ENCODE results near the gene PPP1R1C. TPM values are rescaled to one million over a fixed set of nuclear protein-coding genes. Genes with fewer than 3 reads are reported as not detected.

PPP1R1C gene
- total RNA-seq, 1 donor from 2014 or later = 2.9 TPM

DNA sequence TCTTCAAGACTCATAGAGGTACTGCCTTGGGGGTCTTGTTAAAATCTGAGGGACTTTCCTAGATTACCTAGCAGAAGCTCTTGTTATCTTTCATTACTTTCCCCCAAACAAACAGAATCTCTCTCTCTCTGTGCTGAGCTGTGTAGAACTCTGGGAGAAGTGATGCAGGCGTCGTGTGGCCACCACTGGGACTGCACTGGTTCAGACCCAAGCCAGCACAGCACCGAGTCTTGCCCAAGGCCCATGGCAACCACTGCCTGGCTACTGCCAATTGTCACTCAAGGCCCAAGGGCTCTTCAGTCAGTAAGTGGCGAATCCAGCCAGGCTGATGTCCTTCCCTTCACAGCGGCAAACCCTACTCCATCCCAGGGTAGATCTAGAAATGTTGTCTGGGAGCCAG, 28.6 kb downstream of the PPP1R1C start:
- TF ChIP-seq, protein P1, sequence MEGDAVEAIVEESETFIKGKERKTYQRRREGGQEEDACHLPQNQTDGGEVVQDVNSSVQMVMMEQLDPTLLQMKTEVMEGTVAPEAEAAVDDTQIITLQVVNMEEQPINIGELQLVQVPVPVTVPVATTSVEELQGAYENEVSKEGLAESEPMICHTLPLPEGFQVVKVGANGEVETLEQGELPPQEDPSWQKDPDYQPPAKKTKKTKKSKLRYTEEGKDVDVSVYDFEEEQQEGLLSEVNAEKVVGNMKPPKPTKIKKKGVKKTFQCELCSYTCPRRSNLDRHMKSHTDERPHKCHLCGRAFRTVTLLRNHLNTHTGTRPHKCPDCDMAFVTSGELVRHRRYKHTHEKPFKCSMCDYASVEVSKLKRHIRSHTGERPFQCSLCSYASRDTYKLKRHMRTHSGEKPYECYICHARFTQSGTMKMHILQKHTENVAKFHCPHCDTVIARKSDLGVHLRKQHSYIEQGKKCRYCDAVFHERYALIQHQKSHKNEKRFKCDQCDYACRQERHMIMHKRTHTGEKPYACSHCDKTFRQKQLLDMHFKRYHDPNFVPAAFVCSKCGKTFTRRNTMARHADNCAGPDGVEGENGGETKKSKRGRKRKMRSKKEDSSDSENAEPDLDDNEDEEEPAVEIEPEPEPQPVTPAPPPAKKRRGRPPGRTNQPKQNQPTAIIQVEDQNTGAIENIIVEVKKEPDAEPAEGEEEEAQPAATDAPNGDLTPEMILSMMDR (IDR thresholded peaks at IDR 0.05) = no peak
- intact Hi-C loops (cut with DNase I) = no loop called here

DNA sequence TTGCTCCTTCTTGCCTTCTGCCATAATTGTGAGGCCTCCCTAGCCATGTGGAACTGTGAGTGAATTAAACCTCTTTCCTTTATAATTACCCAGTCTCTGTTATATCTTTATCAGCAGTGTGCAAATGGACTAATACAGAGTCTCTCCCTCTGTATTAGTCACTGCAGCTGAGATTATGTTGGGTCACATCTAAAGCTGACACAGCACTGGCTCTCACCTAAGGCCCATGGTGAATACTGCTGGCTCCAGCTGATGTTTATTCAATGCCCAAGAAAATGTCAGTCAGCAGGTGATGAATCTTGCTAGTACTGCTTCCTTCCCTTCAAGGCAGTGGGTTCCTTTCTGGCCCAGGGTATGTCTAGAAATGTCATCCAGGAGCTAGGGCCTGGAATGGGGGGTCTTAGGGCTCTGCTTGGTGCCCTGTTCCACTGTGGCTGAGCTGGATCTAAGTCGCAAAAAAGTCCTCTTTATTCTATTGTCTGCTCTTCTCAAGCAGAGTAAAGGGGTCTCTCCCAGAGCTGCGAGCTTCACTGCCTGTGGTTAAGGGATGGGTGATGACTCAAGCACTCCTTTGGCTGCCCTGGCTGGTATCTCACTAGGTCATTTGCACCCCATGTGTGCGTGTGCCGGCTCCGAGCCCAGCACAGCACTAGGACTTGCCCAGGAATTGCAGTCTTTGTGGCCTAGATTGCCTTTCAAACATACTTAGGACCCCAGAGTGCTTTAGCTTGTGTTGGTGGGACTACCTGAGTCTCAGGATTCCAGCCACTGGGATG, 29.9 kb downstream of the PPP1R1C start:
- peaks cover 12% of the 10 kb centered on the region for H3K9me3 ChIP-seq
- no peaks in the 10 kb centered on the region for H3K4me1 ChIP-seq
- TF ChIP-seq, protein P1 (IDR thresholded peaks at IDR 0.05) = no peak
- no peaks in the 10 kb centered on the region for H3K27me3 ChIP-seq (ENCODE audit: low read depth)
- intact Hi-C loops (cut with DNase I) = no loop called here
- no peak overlapping the region for H3K4me3 ChIP-seq
- DNase-seq = no peak
- no peak overlapping the region for H3K27ac ChIP-seq
- no peaks in the 10 kb centered on the region for H3K36me3 ChIP-seq
- no peak for ATAC-seq

More for the DNA sequence above, 28.6 kb downstream of the PPP1R1C start:
- DNase-seq (no peak), ATAC-seq (no peak)
- Histone ChIP-seq H3K27ac (no peak overlapping the region), H3K36me3 (no peaks in the 10 kb centered on the region), H3K9me3 (peaks cover 12% of the 10 kb centered on the region), H3K4me3 (no peak overlapping the region), H3K27me3 (ENCODE audit: low read depth) (no peaks in the 10 kb centered on the region), H3K4me1 (no peaks in the 10 kb centered on the region)

- H3K9me3 ChIP-seq = peaks cover 7% of the 10 kb centered on the region
- no peak for DNase-seq
- H3K27me3 ChIP-seq (ENCODE audit: low read depth) = no peaks in the 10 kb centered on the region
- ATAC-seq = no peak
- H3K27ac ChIP-seq = no peak overlapping the region
- H3K36me3 ChIP-seq = no peaks in the 10 kb centered on the region
- intact Hi-C loops (cut with DNase I) = no loop called here
- no peak overlapping the region for H3K4me3 ChIP-seq
- TF ChIP-seq, protein P1 (IDR thresholded peaks at IDR 0.05) = no peak
- H3K4me1 ChIP-seq = no peaks in the 10 kb centered on the region
Observed at GRCh38 chr2:182018218-182018617, 32.6 kb downstream of the PPP1R1C start.

DNA sequence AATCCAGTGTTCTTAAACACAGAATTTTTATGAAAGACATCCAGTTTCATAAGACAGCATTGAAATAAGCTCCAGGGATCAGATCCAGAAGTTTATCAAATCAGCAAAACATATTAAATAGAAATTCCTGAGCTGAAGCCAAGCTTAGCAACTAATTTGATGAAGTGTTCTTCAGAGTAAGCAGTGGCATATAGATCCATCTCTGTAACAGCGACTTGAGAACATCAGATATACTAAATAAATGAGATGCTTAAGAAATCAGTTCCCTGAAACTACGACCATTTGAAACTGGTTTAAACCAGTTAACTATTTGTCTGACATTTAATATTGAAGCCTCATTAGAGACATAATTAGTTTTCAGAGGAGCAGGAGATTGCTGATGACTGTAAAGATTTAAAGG, 34.1 kb downstream of the PPP1R1C start:
- Histone ChIP-seq H3K4me3 (no peak overlapping the region), H3K27me3 (ENCODE audit: low read depth) (no peaks in the 10 kb centered on the region), H3K9me3 (peaks cover 7% of the 10 kb centered on the region), H3K36me3 (no peaks in the 10 kb centered on the region), H3K4me1 (no peaks in the 10 kb centered on the region), H3K27ac (no peak overlapping the region)
- DNase-seq (no peak), ATAC-seq (no peak)
- intact Hi-C loops (cut with DNase I) = no loop called here
- TF ChIP-seq, protein P1 (IDR thresholded peaks at IDR 0.05) = no peak

DNA sequence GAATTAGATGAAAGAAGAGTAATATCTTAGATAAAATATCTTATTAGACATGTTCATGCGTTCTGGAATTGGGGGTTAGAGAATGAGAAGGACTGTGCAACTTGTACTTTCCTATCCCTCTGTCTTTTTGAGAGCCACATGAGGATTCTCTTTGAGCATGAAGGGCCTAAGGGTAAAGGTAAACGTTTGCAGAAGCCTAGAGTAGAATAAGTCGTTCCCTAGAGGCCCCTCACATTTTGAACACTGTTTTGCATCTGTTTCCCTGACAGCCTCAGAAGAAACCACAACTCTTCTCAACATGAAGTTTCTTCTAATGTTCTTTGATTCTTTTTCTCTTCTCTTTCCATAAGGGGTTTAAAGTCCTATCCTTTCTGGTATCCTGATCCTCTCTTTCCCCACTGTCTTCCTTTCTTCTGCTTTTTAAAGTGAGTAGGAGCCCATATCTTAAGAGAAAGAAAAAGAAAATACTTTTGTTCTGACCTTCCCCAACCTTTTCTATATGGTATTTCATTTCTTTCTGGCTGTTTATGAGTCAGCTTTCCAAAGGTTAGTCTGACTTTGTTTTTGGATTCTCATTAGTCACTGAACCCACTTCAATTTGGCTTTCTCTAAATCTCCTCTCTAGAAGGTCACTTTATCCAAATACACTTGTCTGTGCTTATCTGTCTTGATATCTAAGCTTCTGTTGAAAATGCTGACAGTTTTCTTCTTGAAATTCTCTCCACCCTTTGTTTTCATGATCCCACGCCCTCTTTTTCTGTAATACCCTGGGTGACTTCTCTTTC, 34.8 kb downstream of the PPP1R1C start:
- H3K36me3 ChIP-seq = no peaks in the 10 kb centered on the region
- no peak for DNase-seq
- TF ChIP-seq, protein P1 (IDR thresholded peaks at IDR 0.05) = no peak
- H3K4me3 ChIP-seq = no peak overlapping the region
- no peak for ATAC-seq
- peaks cover 7% of the 10 kb centered on the region for H3K9me3 ChIP-seq
- H3K4me1 ChIP-seq = no peaks in the 10 kb centered on the region
- no peak overlapping the region for H3K27ac ChIP-seq
- intact Hi-C loops (cut with DNase I) = no loop called here
- no peaks in the 10 kb centered on the region for H3K27me3 ChIP-seq (ENCODE audit: low read depth)

Measured in lower lobe of right lung (tissue), 2 donors.